NK-92 (cell line): Measurements from ENCODE around the gene ATP8A1.

Source experiments
- DNase-seq: peaks from one replicate; lab custom pipeline; 2025; ENCODE audit not compliant: unreplicated experiment; lab: John Stamatoyannopoulos, UW

ATP8A1 gene

GRCh38 chr4:42417550-42417949 lies 239.4 kb downstream of the ATP8A1 start:
- no peak for DNase-seq

- no peak for DNase-seq
Observed at GRCh38 chr4:42416017-42416416, 240.9 kb downstream of the ATP8A1 start.

GRCh38 chr4:42415281-42415680 lies 241.6 kb downstream of the ATP8A1 start:
- no peak for DNase-seq

- DNase-seq: no peak
Observed at GRCh38 chr4:42412251-42412650, 244.7 kb downstream of the ATP8A1 start.

GRCh38 chr4:42411803-42412202 lies 245.1 kb downstream of the ATP8A1 start:
- no peak for DNase-seq

- DNase-seq: no peak
Observed at GRCh38 chr4:42410446-42410845, 246.5 kb downstream of the ATP8A1 start.

GRCh38 chr4:42404001-42404400 lies 252.9 kb downstream of the ATP8A1 start:
- DNase-seq: no peak

- no peak for DNase-seq
Observed at GRCh38 chr4:42401171-42401570, 255.7 kb downstream of the ATP8A1 start.

- DNase-seq: no peak
Observed at GRCh38 chr4:42399393-42399792, 257.5 kb downstream of the ATP8A1 start.

GRCh38 chr4:42398871-42399331 lies 258.0 kb downstream of the ATP8A1 start:
- no peak for DNase-seq

GRCh38 chr4:42398171-42398870 lies 258.6 kb downstream of the ATP8A1 start:
- DNase-seq: no peak

GRCh38 chr4:42397635-42398170 lies 259.2 kb downstream of the ATP8A1 start:
- no peak for DNase-seq

- no peak for DNase-seq
Observed at GRCh38 chr4:42396752-42397634, 259.9 kb downstream of the ATP8A1 start, which contains the start of gene SHISA3. Gene SHISA3, plus strand, starts transcription at chr4:42397488. Its CDS starts 569 bp downstream, at chr4:42398057.

GRCh38 chr4:42396361-42396751 lies 260.5 kb downstream of the ATP8A1 start:
- no peak for DNase-seq

GRCh38 chr4:42395595-42395994 lies 261.3 kb downstream of the ATP8A1 start:
- DNase-seq: no peak

- no peak for DNase-seq
Observed at GRCh38 chr4:42392436-42392835, 264.5 kb downstream of the ATP8A1 start.

- no peak for DNase-seq
Observed at GRCh38 chr4:42391981-42392380, 264.9 kb downstream of the ATP8A1 start.

GRCh38 chr4:42391355-42391664 lies 265.6 kb downstream of the ATP8A1 start:
- no peak for DNase-seq

- no peak for DNase-seq
Observed at GRCh38 chr4:42390622-42391354, 266.1 kb downstream of the ATP8A1 start.

- DNase-seq: no peak
Observed at GRCh38 chr4:42385516-42385915, 271.4 kb downstream of the ATP8A1 start.

GRCh38 chr4:42381666-42382065 lies 275.2 kb downstream of the ATP8A1 start:
- DNase-seq: no peak
